Uterus (tissue), 4 donors: Measurements from ENCODE around the gene PPFIBP2. TPM values are rescaled to one million over a fixed set of nuclear protein-coding genes. Genes with fewer than 3 reads are reported as not detected.

Source experiments
- DNase-seq, 2 donors: peaks; one replicate each; pipeline ENCODE4 v3.0.0-alpha.2; 2019 to 2020
- H3K27ac ChIP-seq, 2 donors: fragments of 200-600 bp; sonication (generic); 1 replicate in 1 of 2; 2 replicates in 1 of 2; pipeline ENCODE4 v1.5.1; 2016 to 2018
- H3K27me3 ChIP-seq, 2 donors: fragments of 200-600 bp; sonication (generic); one replicate each; pipeline ENCODE4 v1.5.1; 2018 to 2019; ENCODE audit warnings: control low read depth in 1 of 2
- H3K36me3 ChIP-seq, 2 donors: fragments of 200-600 bp; sonication (generic); one replicate each; pipeline ENCODE4 v1.5.1; 2019; ENCODE audit warnings: control low read depth in 1 of 2
- H3K4me1 ChIP-seq, 2 donors: fragments of 200-600 bp; sonication (generic); one replicate each; pipeline ENCODE4 v1.5.1; 2018 to 2019; ENCODE audit warnings: control low read depth in 1 of 2
- H3K4me3 ChIP-seq, 2 donors: fragments of 200-600 bp; sonication (generic); 1 replicate in 1 of 2; 2 replicates in 1 of 2; pipeline ENCODE4 v1.5.1; 2018 to 2019; ENCODE audit warnings: mild to moderate bottlenecking in 1 of 2
- H3K9me3 ChIP-seq, 2 donors: fragments of 200-600 bp; sonication (generic); one replicate each; pipeline ENCODE4 v1.5.1; 2019; ENCODE audit warnings: control low read depth in 1 of 2
- POLR2A ChIP-seq, 2 donors: fragments of 450-650 bp; IDR thresholded peaks; one replicate each; pipeline ENCODE4 v1.6.1; 2016; ENCODE audit warnings: antibody characterized with exemption in 2 of 2, mild to moderate bottlenecking in 1 of 2, moderate library complexity in 1 of 2
- intact Hi-C: fragments of 100-400 bp; cut with DNase I; formaldehyde crosslinking; loops from one replicate; pipeline ENCODE4 v1.15.1; 2023; ENCODE audit warnings: low total_unique reads
- total RNA-seq, 4 donors: library from RNA; depleted of rRNA in 3 of 4; stranded (reverse); fragments of >200 nt in 3 of 4; gene quantifications; one replicate each; pipeline versions ENCODE4 v1.1.0 to v1.2.4, GENCODE V29; 2014 to 2023
- TF ChIP-seq, protein P1 (sequence below), 4 experiments: fragments of 200-600 bp in 2 of 4; fragments of 450-650 bp in 2 of 4; sonication (generic) in 2 of 4; IDR thresholded peaks; one replicate each; pipeline ENCODE4 v1.5.1; 2016 to 2019; ENCODE audit warnings: antibody characterized with exemption in 4 of 4, mild to moderate bottlenecking in 2 of 4, moderate library complexity in 1 of 4
- donor health status: DM: yes; HTN: yes; CAD: no.

PPFIBP2 gene
- total RNA-seq, 4 donors from 2014 or later, result 2.1 to 36.2 (median 15.2) TPM

- peaks cover 0 to 6% of the 10 kb centered on the region in 2 donors for H3K4me1 ChIP-seq
- no peak overlapping the region for H3K27ac ChIP-seq
- no peak overlapping the region for H3K4me3 ChIP-seq
- intact Hi-C loops, result no loop called here
- TF ChIP-seq POLR2A (IDR thresholded peaks at IDR 0.05), result no peak
- H3K9me3 ChIP-seq, result no peaks in the 10 kb centered on the region
- no peaks in the 10 kb centered on the region for H3K27me3 ChIP-seq
- no peaks in the 10 kb centered on the region for H3K36me3 ChIP-seq
- DNase-seq, result no peak
Measured at GRCh38 chr11:7492253-7492652, 21.5 kb upstream of the PPFIBP2 start.

GRCh38 chr11:7493670-7494069, 20.1 kb upstream of the PPFIBP2 start:
- intact Hi-C loops, result no loop called here
- TF ChIP-seq, protein P1, sequence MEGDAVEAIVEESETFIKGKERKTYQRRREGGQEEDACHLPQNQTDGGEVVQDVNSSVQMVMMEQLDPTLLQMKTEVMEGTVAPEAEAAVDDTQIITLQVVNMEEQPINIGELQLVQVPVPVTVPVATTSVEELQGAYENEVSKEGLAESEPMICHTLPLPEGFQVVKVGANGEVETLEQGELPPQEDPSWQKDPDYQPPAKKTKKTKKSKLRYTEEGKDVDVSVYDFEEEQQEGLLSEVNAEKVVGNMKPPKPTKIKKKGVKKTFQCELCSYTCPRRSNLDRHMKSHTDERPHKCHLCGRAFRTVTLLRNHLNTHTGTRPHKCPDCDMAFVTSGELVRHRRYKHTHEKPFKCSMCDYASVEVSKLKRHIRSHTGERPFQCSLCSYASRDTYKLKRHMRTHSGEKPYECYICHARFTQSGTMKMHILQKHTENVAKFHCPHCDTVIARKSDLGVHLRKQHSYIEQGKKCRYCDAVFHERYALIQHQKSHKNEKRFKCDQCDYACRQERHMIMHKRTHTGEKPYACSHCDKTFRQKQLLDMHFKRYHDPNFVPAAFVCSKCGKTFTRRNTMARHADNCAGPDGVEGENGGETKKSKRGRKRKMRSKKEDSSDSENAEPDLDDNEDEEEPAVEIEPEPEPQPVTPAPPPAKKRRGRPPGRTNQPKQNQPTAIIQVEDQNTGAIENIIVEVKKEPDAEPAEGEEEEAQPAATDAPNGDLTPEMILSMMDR (IDR thresholded peaks at IDR 0.05), result no peak
- no peak overlapping the region for H3K27ac ChIP-seq

DNA sequence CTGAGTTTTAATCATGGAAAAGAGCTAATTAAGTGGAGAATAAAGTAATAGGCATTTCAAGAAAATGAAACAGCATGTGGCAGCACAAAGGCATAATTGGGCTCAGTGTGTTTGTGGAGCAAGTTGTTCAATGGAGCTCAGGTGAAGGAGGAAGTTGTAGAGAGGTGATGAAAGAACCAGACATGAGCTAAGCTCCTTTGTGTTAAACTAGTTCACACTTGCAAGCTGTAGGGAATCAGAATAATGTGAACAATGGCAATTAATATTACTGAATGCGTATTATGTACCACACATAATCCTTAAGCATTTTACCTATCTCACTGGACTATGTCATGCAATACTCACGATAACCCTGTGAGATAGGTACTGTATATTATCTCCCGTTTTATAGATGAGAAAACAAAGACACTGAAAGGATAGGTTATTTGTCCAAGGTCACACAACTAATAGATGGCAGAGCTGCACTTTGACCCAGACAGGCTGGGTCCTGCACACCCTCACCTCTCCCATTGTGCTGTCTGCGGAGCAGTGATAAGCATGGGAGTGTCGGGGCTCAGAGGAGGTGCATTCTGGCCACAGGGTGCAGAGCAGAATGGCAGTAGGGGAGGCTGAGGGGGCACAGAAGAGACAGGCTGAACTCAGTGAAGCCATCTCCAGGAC, 19.6 kb upstream of the PPFIBP2 start:
- no peaks in the 10 kb centered on the region for H3K4me1 ChIP-seq
- DNase-seq, result no peak
- no peaks in the 10 kb centered on the region for H3K36me3 ChIP-seq
- H3K27me3 ChIP-seq, result no peaks in the 10 kb centered on the region
- no peak overlapping the region for H3K27ac ChIP-seq
- intact Hi-C loops, result no loop called here
- no peaks in the 10 kb centered on the region for H3K9me3 ChIP-seq
- H3K4me3 ChIP-seq, result no peak overlapping the region
- TF ChIP-seq, protein P1 (IDR thresholded peaks at IDR 0.05), result no peak
- TF ChIP-seq POLR2A (IDR thresholded peaks at IDR 0.05), result no peak

More at GRCh38 chr11:7493670-7494069, 20.1 kb upstream of the PPFIBP2 start:
- Histone ChIP-seq H3K36me3 (no peaks in the 10 kb centered on the region), H3K4me1 (no peaks in the 10 kb centered on the region), H3K9me3 (no peaks in the 10 kb centered on the region), H3K27me3 (no peaks in the 10 kb centered on the region), H3K4me3 (no peak overlapping the region)
- DNase-seq, result no peak

GRCh38 chr11:7495882-7496551, 17.8 kb upstream of the PPFIBP2 start:
- H3K27ac ChIP-seq, result no peak overlapping the region
- TF ChIP-seq, protein P1 (IDR thresholded peaks at IDR 0.05), result no peak
- TF ChIP-seq POLR2A (IDR thresholded peaks at IDR 0.05), result no peak
- H3K36me3 ChIP-seq, result no peaks in the 10 kb centered on the region
- no peak for DNase-seq
- H3K4me1 ChIP-seq, result no peaks in the 10 kb centered on the region
- H3K9me3 ChIP-seq, result no peaks in the 10 kb centered on the region
- intact Hi-C loops, result no loop called here
- no peaks in the 10 kb centered on the region for H3K27me3 ChIP-seq
- H3K4me3 ChIP-seq, result no peak overlapping the region

DNA sequence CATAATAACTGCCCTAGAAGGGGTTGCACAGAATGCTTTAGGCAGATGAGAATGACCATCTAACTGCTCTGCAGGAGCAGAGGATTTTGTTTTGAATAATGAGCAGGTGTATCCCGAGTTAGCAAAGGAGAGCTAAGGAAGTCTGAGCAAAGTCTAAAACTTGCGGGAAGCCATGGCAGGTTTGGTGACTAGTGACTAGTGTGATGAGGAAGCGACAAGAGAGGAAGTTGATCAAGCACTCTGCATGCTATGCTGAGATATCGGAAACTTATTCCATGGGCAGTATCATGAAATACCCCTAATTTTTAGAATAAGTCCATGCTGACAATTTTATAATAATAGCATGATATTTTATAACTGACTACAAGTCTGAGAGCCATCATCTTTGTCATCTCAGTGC, 15.6 kb upstream of the PPFIBP2 start:
- no peak for TF ChIP-seq POLR2A (IDR thresholded peaks at IDR 0.05)
- TF ChIP-seq, protein P1 (IDR thresholded peaks at IDR 0.05), result no peak
- no peak overlapping the region for H3K4me3 ChIP-seq
- DNase-seq, result no peak

More for the DNA sequence above, 15.6 kb upstream of the PPFIBP2 start:
- H3K36me3 ChIP-seq, result no peaks in the 10 kb centered on the region
- no peaks in the 10 kb centered on the region for H3K27me3 ChIP-seq
- no peak overlapping the region for H3K27ac ChIP-seq
- intact Hi-C loops, result no loop called here
- no peaks in the 10 kb centered on the region for H3K9me3 ChIP-seq
- no peaks in the 10 kb centered on the region for H3K4me1 ChIP-seq
